ENCODE measurements around the gene ADGRV1.
"Not testable (repeated sequence)": the region's sequence is repeated elsewhere in the genome, so short reads cannot be mapped to it uniquely, and the experiment has no call there.

The ADGRV1 gene

DNA sequence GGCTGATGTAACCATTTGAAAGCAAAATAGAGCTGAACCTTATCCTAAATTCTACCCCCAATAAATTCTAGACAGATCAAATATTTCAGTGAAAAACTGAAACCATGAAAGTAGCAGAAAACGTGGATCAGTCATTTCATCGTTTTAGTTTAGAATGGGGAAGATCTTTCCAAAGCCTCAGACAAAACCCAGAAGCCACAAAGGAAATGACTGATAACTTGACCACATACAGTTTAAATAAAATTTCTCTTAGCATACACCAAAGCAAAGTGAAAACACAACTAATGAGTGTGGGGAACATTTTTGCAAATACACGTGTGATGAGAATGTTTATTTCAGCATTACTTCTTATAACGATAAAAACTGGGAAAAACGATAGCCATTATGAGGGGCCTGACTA lies 284.8 kb downstream of the ADGRV1 start:
- DNase-seq = no peak

GRCh38 chr5:90844931-90845330 lies 286.3 kb downstream of the ADGRV1 start:
- no peak for DNase-seq

DNA sequence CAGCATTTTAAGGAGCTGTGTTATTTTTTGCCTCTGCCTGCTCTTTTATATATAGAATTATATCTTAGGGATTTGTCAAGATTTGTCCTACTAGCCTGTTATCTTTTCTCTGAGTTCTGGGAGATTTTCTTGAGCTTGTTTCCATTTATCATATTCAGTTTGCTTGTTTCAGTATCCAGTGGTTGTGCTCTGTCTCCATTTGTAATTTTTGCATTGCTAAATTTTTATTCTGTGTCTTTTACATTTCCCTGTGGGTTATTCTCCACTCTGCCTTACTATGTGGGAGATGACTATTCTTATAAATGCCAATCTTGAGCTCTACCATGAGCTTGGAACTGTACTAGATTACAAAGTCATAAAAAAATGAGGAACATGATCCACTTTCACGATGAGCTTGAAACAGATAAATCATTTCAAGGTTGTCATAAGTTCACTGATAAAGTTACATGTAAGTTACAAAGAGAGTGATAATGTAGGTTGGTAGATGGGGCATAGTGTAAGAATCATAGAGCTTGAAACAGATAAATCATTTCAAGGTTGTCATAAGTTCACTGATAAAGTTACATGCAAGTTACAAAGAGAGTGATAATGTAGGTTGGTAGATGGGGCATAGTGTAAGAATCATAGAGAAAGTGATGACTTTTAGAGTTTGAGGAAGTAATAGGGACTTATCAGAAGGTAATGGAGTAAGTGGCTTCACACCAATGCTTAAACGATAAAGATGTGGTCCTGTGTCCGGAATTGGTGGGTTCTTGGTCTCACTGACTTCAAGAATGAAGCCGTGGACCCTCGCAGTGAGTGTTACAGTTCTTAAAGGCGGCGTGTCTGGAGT lies 287.3 kb downstream of the ADGRV1 start:
- no peak for DNase-seq

DNA sequence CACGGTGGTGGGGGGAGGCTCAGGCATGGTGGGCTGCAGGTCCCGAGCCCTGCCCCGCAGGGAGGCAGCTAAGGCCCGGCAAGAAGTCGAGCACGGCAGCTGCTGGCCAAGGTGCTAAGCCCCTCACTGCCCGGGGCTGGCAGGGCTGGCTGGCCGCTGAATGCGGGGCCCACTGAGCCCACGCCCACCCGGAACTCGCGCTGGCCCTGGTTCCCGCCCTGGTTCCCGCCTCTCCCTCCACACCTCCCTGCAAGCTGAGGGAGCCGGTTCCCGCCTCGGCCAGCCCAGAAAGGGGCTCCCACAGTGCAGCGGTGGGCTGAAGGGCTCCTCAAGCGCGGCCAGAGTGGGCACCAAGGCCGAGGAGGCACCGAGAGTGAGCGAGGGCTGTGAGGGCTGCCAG lies 289.0 kb downstream of the ADGRV1 start:
- DNase-seq = not testable (repeated sequence)

DNA sequence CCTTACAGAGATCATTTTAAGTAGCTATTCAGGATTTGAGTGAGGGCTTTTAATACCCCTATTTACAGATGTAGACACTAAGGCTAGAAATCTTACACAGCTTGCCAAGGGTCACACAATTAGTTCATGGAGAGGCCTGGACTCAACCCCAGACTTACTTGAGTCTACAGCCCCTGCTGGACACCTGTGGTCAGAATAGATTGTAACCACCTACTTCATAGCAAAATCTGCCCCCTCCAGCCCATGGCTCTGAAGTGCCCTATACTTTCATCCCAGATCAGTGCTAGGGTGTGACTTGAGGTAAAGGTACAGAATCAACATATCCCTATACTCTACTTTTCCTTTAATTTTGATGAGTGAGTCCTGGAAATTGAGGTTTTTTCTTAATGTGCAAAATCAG lies 291.3 kb downstream of the ADGRV1 start:
- no peak for DNase-seq

- DNase-seq = no peak
These were observed 293.9 kb downstream of the ADGRV1 start for GRCh38 chr5:90852531-90852930.

GRCh38 chr5:90853750-90854149 lies 295.2 kb downstream of the ADGRV1 start:
- DNase-seq = no peak

DNA sequence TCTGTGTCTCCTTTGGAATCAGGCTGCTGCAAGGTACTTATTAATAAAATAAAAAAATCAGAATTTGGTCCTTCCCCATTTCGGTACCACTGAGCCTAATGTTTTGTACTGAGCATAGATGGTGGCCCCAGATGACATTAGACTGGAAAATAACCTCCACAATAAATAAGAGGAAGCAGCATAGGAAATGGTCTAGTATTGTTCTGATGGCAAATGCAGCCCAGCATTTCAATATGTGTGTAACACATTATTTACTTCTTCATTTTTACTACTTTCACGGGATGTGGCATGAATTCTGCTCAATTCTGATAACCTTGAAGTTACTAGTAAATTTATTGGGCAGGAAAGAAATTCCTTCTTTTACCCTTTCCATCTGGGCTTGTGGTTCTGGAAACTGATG lies 295.6 kb downstream of the ADGRV1 start:
- DNase-seq = no peak

GRCh38 chr5:90855296-90856010 lies 296.9 kb downstream of the ADGRV1 start:
- DNase-seq = no peak

DNA sequence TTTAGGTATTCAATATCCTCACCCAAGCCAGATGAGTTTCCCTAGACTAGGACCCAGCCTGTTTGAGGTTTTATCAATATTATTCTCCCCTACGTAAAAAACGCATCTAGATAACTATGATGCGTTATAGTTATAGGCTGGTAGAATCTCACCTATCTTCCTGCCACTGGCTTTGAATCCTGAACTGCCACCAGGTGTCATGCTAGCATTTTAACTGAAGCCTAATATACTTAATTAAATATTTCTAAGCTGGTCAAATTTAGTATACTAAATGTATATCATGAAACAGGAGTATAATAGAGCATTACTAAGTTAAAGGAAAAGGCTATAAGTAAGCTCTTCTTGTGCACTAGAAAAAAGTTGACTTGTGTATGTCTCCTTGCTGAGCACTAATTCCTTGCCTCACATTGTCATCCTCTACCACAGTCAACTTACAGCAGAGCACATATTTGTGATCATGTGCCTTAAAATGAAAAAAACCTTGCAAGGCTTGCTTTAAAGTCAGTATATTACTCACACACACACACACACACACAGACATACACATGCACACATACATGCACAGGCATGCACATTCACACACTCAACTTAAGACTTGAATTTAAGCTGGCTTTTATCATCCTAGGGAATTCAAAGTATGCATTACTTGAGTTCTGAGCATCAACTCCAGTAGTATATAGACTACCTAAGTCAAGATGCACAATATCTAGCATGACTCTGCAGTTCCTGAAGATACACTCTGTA lies 303.4 kb downstream of the ADGRV1 start:
- no peak for DNase-seq

GRCh38 chr5:90865180-90865579 lies 306.6 kb downstream of the ADGRV1 start:
- no peak for DNase-seq

DNA sequence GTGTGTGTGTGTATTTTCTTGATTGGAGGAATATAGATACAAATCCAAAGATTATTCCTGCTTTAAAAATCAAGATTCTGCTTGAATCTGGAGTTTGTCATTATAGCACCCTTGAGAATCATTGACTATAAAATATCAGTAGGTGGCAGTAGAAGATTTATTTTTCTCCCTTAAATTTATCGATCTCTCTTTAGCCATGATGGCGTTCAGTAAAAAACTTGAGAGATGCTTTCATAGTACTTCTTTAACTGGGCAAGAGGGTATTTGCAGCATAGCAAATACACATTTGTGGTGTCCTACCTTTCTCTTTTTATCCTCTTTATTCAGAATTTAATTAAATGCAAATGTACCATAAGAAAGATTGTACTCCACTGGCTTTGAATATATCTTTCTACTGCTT lies 307.7 kb downstream of the ADGRV1 start:
- DNase-seq = no peak

DNA sequence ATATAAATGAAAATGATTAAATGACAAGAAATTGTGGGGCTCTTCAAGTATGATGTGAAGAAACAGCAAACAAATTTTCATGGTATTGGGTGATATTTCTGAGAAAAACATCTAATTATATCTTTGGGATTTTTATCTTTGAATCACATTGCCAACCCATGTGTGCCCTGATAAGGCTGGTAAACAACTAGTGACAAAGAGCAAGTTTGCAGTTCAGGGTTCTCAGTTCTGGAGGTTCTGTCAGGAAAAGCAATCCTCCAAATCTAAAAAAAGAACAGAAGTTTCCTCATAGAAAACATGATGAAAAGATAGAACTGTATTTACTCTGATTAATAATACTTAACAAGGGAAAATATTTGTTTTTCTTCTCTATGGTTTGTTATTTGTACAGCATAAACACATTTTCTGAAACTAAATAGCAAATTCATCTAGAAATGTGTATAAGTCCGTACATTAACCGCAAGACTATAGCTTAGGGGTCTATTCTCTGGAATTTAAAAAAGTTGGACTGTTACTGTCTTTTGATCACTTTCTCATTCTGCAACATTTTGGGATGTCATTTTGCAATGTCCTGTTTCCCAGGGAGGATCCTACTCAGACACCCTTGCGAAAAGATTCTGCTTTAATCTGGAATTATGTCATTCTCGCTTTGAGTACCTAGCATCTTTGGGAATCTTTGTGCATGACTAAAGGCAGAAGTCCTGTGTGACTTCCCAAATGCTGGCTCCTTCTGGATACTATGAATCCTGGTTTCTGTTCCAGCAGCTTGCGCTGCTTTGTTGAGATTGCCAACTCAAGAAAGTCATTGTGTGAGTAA lies 308.5 kb downstream of the ADGRV1 start:
- DNase-seq = no peak

DNA sequence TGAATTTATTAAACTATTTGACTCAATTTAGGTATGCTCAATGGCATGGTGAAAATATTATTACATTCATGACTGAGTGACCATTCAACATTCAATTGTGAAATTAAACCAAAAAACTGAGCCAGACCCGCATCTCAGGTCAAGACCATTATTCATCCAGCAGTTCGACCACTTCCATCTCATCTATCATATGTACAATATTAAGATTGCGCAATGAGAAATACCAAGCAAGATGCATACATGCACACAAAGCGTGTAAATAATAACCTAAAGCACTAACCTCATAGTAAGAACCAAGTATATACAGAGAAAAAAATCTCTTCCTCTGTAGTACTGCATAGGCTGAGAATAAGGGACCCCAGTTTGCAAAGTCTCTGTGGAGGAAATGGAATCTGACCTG lies 310.2 kb downstream of the ADGRV1 start:
- no peak for DNase-seq

- DNase-seq = no peak
These were observed 312.9 kb downstream of the ADGRV1 start for GRCh38 chr5:90871391-90871991.

- no peak for DNase-seq
These were observed 314.5 kb downstream of the ADGRV1 start for GRCh38 chr5:90873033-90873517.

- no peak for DNase-seq
These were observed 315.5 kb downstream of the ADGRV1 start for GRCh38 chr5:90874066-90874465.

- no peak for DNase-seq
These were observed 316.9 kb downstream of the ADGRV1 start for GRCh38 chr5:90875456-90875855.

GRCh38 chr5:90876366-90876765 lies 317.8 kb downstream of the ADGRV1 start:
- DNase-seq = no peak

DNA sequence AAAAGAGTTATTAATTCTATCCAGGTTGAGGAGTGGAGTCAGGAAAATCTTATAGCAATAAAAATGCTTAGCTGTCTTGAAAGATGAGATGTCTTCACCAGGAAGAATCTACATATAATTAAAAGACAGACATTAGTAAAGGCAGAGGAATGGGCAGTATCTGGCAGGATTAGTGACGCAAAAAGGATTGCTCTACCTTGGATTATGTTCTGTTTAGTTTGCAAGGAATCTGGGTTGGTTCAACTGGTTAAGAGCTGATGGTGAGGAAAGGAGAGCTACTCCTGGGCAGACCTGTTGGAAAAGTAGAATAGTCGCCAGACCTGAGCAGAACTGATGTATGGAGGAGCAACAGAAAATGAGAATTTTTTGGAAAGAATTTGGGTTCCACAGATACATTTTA lies 318.5 kb downstream of the ADGRV1 start:
- no peak for DNase-seq

- DNase-seq = no peak
These were observed 319.5 kb downstream of the ADGRV1 start for GRCh38 chr5:90878081-90878480.

DNA sequence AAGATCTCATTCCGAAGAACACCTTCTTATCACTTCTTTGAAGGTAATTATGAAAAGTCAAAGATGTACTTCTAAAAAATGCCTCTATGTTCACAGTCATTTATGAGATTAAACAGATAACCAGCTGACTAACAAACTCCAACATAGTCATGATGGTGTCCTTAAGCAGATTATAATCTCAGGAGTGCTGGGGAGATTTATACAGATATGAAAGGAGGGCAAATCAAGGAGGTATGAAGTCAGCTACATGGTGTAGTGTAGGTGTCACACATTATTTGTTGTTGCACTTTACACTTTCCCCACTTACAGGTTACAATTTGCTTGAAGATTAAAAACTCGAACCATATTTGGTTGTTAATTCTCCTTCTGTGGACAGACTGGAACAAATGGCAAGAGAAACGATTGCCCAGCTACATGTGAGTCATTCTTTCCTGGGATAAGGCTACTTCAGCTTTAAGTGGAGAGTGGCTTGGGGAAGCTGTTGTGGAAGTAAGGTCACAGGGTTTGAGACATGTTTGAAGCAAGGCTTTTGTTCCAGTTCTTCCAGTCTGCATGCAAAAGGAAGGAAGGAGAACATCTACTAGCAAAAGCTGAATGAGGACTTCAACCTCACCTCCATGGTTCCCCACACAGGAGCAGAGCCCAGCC lies 320.1 kb downstream of the ADGRV1 start:
- DNase-seq = no peak

Data from NCI-H187 (cell line).